K562 (cell line): ENCODE results near the gene UPK2. TPM values are rescaled to one million over a fixed set of nuclear protein-coding genes. Genes with fewer than 3 reads are reported as not detected.

ENCODE experiments used
- ELF1 ChIP-seq: fragments of 200-800 bp; sonication (Bioruptor generic); IDR thresholded peaks from 2 replicates; pipeline ENCODE4 v1.6.1; 2016; ENCODE audit warnings: missing genetic modification characterization, missing compliant biosample characterization
- ETV1 ChIP-seq: fragments of 450-650 bp; conservative IDR thresholded peaks from 2 replicates; pipeline ENCODE4 v1.6.1; 2016; ENCODE audit warnings: missing genetic modification characterization, control low read depth, low read depth, missing compliant biosample characterization
- MAFF ChIP-seq: IDR thresholded peaks from 2 replicates; pipeline ENCODE4 v1.6.1; 2012; ENCODE audit warnings: low read length, improper control_type of control experiment
- NCOA1 ChIP-seq: fragments of 450-650 bp; IDR thresholded peaks from 2 replicates; pipeline ENCODE4 v1.6.1; 2016; ENCODE audit warnings: low read depth
- POLR2AphosphoS2 ChIP-seq: IDR thresholded peaks from 2 replicates; pipeline ENCODE4 v1.6.1; 2012; ENCODE audit warnings: low read length, improper control_type of control experiment
- PTTG1 ChIP-seq: fragments of 450-650 bp; IDR thresholded peaks from 2 replicates; pipeline ENCODE4 v1.6.1; 2016; ENCODE audit warnings: low read depth, mild to moderate bottlenecking, missing genetic modification characterization, missing compliant biosample characterization
- TAF1 ChIP-seq: IDR thresholded peaks from 2 replicates; pipeline ENCODE4 v1.6.1; 2011; ENCODE audit warnings: mild to moderate bottlenecking, low read length, moderate library complexity; ENCODE audit not compliant: insufficient read depth, control insufficient read depth, severe bottlenecking; ENCODE audit errors: extremely low read depth
- ZNF124 ChIP-seq: sonication (generic); formaldehyde crosslinking; IDR thresholded peaks from 2 replicates; pipeline ENCODE4 v1.8.1; 2022; ENCODE audit warnings: missing genetic modification reagents
- ZNF316 ChIP-seq: fragments of 450-650 bp; IDR thresholded peaks from 2 replicates; pipeline ENCODE4 v1.6.1; 2016
- ZNF561 ChIP-seq: fragments of 450-650 bp; formaldehyde crosslinking; conservative IDR thresholded peaks from 2 replicates; pipeline ENCODE4 v1.4.0; 2020; ENCODE audit warnings: mild to moderate bottlenecking, moderate library complexity
- ZNF586 ChIP-seq: fragments of 450-650 bp; formaldehyde crosslinking; conservative IDR thresholded peaks from 2 replicates; pipeline ENCODE4 v1.4.0; 2020; ENCODE audit warnings: mild to moderate bottlenecking, moderate library complexity
- polyA plus RNA-seq, 8 experiments: library from polyadenylated mRNA; depleted of rRNA in 4 of 8; stranded (reverse) in 5 of 8; unstranded in 3 of 8; fragments of >200 nt; fragmentation: Nextera tagmentation in 2 of 8; fragmentation: Illumina TruSeq in 1 of 8; extraction: Ambion mirVana in 2 of 8; extraction: Trizol in 1 of 8; gene quantifications; 2 replicates each; pipeline versions ENCODE4 v1.2.1 to v1.2.3, GENCODE V29; 2011 to 2014; ENCODE audit warnings: inconsistent platforms in 1 of 8, missing spikeins in 1 of 8
- total RNA-seq, 7 experiments: library from RNA; depleted of rRNA in 6 of 7; stranded (reverse); fragments of >200 nt in 6 of 7; fragmentation: Illumina TruSeq in 2 of 7; extraction: Trizol in 2 of 7; gene quantifications; 2 replicates each; pipeline versions ENCODE4 v1.2.1 to v1.2.3, GENCODE V29; 2011 to 2021; ENCODE audit warnings: low replicate concordance in 1 of 7
- TF ChIP-seq, protein P1 (sequence below): fragments of 250-450 bp; sonication (Bioruptor Pico); IDR thresholded peaks from 2 replicates; pipeline ENCODE4 v1.5.0; 2021; ENCODE audit warnings: mild to moderate bottlenecking, moderate library complexity
- TF ChIP-seq, protein P2 (sequence below): fragments of 250-450 bp; sonication (Bioruptor Pico); IDR thresholded peaks from 2 replicates; pipeline ENCODE4 v1.5.1; 2021; ENCODE audit warnings: mild to moderate bottlenecking
- TF ChIP-seq, protein P3 (sequence below): fragments of 450-650 bp; IDR thresholded peaks from 2 replicates; pipeline ENCODE4 v1.6.1; 2017; ENCODE audit warnings: antibody characterized with exemption
- TF ChIP-seq, protein P4 (sequence below): fragments of 250-450 bp; sonication (Bioruptor Pico); IDR thresholded peaks from 2 replicates; pipeline ENCODE4 v1.8.0; 2022; ENCODE audit warnings: inconsistent platforms

UPK2 gene
- total and polyA plus RNA-seq, 9 of the 15 experiments (the other 6 are each of a cell fraction or from before 2014, with no cell fraction given) = not detected

DNA sequence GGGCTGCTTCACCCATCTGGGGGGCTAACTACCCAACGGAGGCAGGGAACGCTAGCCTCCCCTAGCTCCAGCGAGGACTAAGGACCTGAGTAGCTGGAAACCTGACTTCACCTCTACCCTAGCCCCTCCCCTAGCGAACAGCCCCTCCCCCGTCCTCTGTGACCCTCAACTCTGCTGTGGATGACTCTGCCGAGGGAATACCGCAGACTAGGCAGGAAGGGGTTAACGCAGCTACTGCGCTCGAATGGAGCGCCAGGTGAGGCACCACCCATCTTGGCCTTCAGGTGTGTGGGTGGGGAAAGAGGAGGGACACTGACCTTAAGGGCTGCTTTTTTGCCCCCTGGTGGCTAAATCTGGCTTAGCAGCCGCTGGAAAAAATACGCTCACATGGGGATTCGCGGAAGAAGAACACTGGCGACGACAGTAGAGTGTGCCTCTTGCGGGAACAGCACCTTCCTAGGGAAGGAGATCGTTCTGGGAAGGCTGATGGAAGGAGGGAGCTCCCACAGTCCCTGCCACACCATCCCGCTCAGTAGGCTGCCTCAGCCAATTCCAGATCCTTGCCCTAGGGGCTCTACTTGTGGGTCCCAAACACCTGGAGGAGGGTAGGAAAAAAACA lies 25.9 kb upstream of the UPK2 start (continued):
- TF ChIP-seq, protein P1, sequence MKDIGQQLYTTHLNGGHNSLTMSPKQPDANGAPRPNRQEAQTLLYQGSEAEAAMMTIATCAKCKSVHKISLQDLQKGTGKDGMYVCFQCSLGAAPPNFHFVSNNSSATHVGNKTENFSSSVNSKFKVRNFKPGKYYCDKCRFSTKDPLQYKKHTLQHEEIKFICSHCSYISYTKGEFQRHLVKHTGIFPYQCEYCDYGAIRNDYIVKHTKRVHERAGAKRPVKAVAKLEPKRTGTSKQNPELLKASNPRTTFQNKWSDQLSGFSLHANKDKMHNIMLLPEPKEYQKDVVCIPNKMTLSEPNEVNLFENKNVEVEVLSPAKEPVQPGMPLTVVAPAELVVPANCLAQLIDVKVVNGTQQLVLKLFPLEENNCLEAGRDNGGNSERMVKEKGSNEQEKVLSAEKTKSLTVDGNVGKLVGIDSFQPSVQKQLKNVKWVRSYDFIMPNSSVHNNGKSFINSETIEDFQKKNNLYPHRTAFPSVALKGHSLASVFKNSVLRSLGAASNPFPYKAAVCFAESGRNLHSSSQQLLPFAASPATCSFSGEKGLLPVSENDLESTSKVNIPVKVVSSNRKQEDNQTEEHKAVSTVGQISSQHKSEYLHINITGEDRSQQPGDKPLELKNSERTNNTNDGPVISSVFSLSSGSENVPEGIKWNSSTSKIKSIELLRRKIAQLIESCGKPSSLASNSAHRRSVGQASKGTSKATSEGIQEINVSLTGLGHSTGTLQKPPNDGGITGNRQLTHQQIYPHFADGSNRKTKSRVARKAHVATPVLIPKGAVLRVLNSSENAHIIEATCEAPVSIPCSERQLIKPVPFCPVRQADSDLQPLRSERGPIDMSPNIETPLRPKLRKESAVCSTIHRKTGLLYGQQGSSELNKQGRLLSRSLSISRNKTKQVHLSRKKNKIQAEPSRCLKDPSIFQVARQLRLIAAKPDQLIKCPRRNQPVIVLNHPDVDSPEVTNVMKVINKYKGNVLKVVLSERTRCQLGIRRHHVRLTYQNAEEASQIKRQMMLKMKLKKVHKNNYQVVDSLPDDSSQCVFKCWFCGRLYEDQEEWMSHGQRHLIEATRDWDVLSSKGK = no peak
- TF ChIP-seq MAFF = no peak
- no peak for TF ChIP-seq POLR2AphosphoS2
- TF ChIP-seq ZNF561 (CRISPR knock-in tag) = no peak
- no peak for TF ChIP-seq NCOA1
- TF ChIP-seq ELF1 (tag) = peak; percentile 5; the same call in 1 of the 2 replicates
- TF ChIP-seq, protein P2, sequence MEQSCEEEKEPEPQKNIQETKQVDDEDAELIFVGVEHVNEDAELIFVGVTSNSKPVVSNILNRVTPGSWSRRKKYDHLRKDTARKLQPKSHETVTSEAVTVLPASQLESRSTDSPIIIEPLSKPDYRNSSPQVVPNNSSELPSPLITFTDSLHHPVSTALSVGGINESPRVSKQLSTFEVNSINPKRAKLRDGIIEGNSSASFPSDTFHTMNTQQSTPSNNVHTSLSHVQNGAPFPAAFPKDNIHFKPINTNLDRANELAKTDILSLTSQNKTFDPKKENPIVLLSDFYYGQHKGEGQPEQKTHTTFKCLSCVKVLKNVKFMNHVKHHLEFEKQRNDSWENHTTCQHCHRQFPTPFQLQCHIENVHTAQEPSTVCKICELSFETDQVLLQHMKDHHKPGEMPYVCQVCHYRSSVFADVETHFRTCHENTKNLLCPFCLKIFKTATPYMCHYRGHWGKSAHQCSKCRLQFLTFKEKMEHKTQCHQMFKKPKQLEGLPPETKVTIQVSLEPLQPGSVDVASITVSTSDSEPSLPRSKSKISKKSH (CRISPR knock-in tag) = no peak
- TF ChIP-seq, protein P3, sequence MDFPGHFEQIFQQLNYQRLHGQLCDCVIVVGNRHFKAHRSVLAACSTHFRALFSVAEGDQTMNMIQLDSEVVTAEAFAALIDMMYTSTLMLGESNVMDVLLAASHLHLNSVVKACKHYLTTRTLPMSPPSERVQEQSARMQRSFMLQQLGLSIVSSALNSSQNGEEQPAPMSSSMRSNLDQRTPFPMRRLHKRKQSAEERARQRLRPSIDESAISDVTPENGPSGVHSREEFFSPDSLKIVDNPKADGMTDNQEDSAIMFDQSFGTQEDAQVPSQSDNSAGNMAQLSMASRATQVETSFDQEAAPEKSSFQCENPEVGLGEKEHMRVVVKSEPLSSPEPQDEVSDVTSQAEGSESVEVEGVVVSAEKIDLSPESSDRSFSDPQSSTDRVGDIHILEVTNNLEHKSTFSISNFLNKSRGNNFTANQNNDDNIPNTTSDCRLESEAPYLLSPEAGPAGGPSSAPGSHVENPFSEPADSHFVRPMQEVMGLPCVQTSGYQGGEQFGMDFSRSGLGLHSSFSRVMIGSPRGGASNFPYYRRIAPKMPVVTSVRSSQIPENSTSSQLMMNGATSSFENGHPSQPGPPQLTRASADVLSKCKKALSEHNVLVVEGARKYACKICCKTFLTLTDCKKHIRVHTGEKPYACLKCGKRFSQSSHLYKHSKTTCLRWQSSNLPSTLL = no peak
- no peak for TF ChIP-seq ETV1 (tag)
- TF ChIP-seq TAF1 = no peak
- TF ChIP-seq ZNF124 = no peak
- no peak for TF ChIP-seq ZNF586
- no peak for TF ChIP-seq PTTG1 (tag)
- no peak for TF ChIP-seq ZNF316
- TF ChIP-seq, protein P4, sequence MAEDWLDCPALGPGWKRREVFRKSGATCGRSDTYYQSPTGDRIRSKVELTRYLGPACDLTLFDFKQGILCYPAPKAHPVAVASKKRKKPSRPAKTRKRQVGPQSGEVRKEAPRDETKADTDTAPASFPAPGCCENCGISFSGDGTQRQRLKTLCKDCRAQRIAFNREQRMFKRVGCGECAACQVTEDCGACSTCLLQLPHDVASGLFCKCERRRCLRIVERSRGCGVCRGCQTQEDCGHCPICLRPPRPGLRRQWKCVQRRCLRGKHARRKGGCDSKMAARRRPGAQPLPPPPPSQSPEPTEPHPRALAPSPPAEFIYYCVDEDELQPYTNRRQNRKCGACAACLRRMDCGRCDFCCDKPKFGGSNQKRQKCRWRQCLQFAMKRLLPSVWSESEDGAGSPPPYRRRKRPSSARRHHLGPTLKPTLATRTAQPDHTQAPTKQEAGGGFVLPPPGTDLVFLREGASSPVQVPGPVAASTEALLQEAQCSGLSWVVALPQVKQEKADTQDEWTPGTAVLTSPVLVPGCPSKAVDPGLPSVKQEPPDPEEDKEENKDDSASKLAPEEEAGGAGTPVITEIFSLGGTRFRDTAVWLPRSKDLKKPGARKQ (CRISPR knock-in tag) = no peak
